ENCODE measurements around the gene SPACA6. TPM values are rescaled to one million over a fixed set of nuclear protein-coding genes. Genes with fewer than 3 reads are reported as not detected.

The SPACA6 gene
- total RNA-seq, 1 donor from 2014 or later, result 62.5 TPM

DNA sequence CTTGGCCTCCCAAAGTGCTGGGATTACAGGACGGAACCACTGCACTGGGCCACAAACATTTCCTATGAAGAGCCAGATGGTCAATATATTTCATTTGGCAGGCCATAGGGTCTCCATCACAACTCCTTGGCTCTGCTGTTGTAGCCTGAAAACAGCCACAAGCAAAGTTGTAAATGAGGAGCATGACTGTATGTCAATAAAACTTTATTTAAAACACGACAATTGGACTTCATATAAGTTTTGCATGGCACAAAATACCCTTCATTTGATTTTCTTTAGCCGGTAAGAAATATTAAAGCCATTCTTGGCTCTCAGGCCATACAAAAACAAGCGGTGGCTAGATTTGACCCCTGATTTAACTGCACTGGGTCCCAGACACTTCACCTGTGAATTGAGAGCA is 61.6 kb downstream of the SPACA6 start:
- Histone ChIP-seq H3K4me2 (ENCODE audit: low read length) (no peak overlapping the region), H3K27me3 (ENCODE audit: insufficient read depth, low read length) (no peaks in the 10 kb centered on the region), H3K36me3 (ENCODE audit: insufficient read depth, low read length) (no peaks in the 10 kb centered on the region), H3K4me3 (ENCODE audit: insufficient read depth, low read depth, low read length) (no peak overlapping the region), H3K27ac (ENCODE audit: low read depth, low read length) (no peak overlapping the region), H3K79me2 (ENCODE audit: insufficient read depth, low read length) (no peaks in the 10 kb centered on the region), H3K9ac (ENCODE audit: low read length) (no peak overlapping the region), H2AFZ (ENCODE audit: low read depth, low read length) (no peak overlapping the region), H3K4me1 (ENCODE audit: insufficient read depth, low read length) (no peaks in the 10 kb centered on the region), H3K9me3 (ENCODE audit: insufficient read depth, low read depth, low read length) (peaks cover 3% of the 10 kb centered on the region), H4K20me1 (ENCODE audit: insufficient read depth, low read length) (no peaks in the 10 kb centered on the region)
- Mint-ChIP-seq H3K27ac (ENCODE audit: unreplicated experiment) (no peak overlapping the region), H3K27me3 (ENCODE audit: low read depth, unreplicated experiment) (peaks cover 6% of the 10 kb centered on the region), H3K36me3 (ENCODE audit: low read depth, unreplicated experiment) (no peaks in the 10 kb centered on the region), H3K4me3 (ENCODE audit: unreplicated experiment) (no peak overlapping the region), H3K4me1 (ENCODE audit: low read depth, unreplicated experiment) (no peaks in the 10 kb centered on the region), H3K9me3 (ENCODE audit: unreplicated experiment) (peaks cover 4% of the 10 kb centered on the region)
- TF ChIP-seq, protein P1, sequence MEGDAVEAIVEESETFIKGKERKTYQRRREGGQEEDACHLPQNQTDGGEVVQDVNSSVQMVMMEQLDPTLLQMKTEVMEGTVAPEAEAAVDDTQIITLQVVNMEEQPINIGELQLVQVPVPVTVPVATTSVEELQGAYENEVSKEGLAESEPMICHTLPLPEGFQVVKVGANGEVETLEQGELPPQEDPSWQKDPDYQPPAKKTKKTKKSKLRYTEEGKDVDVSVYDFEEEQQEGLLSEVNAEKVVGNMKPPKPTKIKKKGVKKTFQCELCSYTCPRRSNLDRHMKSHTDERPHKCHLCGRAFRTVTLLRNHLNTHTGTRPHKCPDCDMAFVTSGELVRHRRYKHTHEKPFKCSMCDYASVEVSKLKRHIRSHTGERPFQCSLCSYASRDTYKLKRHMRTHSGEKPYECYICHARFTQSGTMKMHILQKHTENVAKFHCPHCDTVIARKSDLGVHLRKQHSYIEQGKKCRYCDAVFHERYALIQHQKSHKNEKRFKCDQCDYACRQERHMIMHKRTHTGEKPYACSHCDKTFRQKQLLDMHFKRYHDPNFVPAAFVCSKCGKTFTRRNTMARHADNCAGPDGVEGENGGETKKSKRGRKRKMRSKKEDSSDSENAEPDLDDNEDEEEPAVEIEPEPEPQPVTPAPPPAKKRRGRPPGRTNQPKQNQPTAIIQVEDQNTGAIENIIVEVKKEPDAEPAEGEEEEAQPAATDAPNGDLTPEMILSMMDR (IDR thresholded peaks at IDR 0.05; ENCODE audit: insufficient read depth, low read depth, low read length), result no peak
- FAIRE-seq, result no peak
- DNase-seq (ENCODE audit: low read depth), result no peak

Small RNA genes within 50 kb of the gene (microRNA-seq; reads per million reads assigned to microRNA genes)
- gene MIR125A (24,089 reads per million, percentile 99 among the genes with 10 or more reads in this experiment), gene MIR99B (50,287 reads per million, percentile 99 among the genes with 10 or more reads in this experiment), gene MIRLET7E (17,802 reads per million, percentile 97 among the genes with 10 or more reads in this experiment)

Other genes with a start within 250 kb of the SPACA6 start
- gene SIGLEC8, start 234.9 kb upstream of the SPACA6 start, total RNA-seq, result not detected in 2 replicates
- not detected in 2 replicates for gene CEACAM18, start 214.8 kb upstream of the SPACA6 start, total RNA-seq
- gene SIGLEC12, start 191.5 kb upstream of the SPACA6 start, total RNA-seq, result not detected in 2 replicates
- not detected in 2 replicates for gene SIGLEC6, start 161.7 kb upstream of the SPACA6 start, total RNA-seq
- gene ZNF175, start 122.0 kb upstream of the SPACA6 start, total RNA-seq, result 14.3 and 15.1 TPM in 2 replicates
- gene SIGLEC5, start 62.9 kb upstream of the SPACA6 start, total RNA-seq, result not detected in 2 replicates
- gene SIGLEC14, start 46.5 kb upstream of the SPACA6 start, total RNA-seq, result not detected in 2 replicates
- not detected in 2 replicates for gene HAS1, start 30.7 kb downstream of the SPACA6 start, total RNA-seq
- not detected in 2 replicates for gene FPR1, start 58.5 kb downstream of the SPACA6 start, total RNA-seq
- not detected in 2 replicates for gene FPR2, start 67.8 kb downstream of the SPACA6 start, total RNA-seq
- not detected in 2 replicates for gene FPR3, start 101.8 kb downstream of the SPACA6 start, total RNA-seq
- gene ZNF577, start 194.6 kb downstream of the SPACA6 start, total RNA-seq, result 7.6 TPM in 2 replicates
- 12.5 and 13.8 TPM in 2 replicates for gene ZNF649, start 211.7 kb downstream of the SPACA6 start, total RNA-seq
- gene ZNF613, start 234.1 kb downstream of the SPACA6 start, total RNA-seq, result 5.8 and 7.2 TPM in 2 replicates

Data from astrocyte (in vitro differentiated cells and primary cell).